Measurements from ENCODE around the gene OR4F15. TPM values are rescaled to one million over a fixed set of nuclear protein-coding genes. Genes with fewer than 3 reads are reported as not detected.
"Not testable (repeated sequence)": the region's sequence is repeated elsewhere in the genome, so short reads cannot be mapped to it uniquely, and the experiment has no call there.

The OR4F15 gene
- not detected for polyA plus RNA-seq (ENCODE audit: low read depth in 6 of 6)

DNA sequence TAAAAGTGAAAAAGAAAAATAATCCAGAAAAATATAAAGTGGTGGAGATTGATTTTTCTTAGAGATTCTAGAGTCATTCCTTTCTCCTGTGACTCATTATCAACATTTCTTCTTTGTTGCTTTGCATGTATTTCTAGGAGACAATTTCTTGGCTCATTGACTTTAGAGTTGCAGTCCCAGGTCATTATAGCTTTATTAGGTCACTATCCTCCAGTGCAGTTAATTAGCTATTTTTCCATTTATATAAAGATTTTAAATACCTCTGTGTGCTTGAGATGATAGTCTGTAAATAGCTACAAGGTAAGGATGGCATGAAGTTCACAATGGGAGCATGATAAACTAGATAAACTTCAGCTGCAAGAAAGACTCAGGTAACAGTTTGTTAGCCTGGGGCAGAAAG lies at the start of gene OR4F15:
Gene OR4F15 (plus strand): TSS at position 301 of the 400 bp plus-strand sequence. CDS start 5,985 bp downstream, outside the sequence.
- H3K9me3 Mint-ChIP-seq, result peaks cover 0 to 4% (median 0%) of the 10 kb centered on the region in 7 donors
- peak within 1 kb of the TSS in 1 of 6 donors; percentile 41 for H3K27ac Mint-ChIP-seq
- peaks cover 18 to 36% (median 28%) of the 10 kb centered on the region in 3 donors for H3K27me3 Mint-ChIP-seq

GRCh38 chr15:101764669-101765339 lies 47.2 kb upstream of the OR4F15 start:
- peak overlapping the region in 1 of 6 donors; percentile 21 for H3K27ac Mint-ChIP-seq
- not testable (repeated sequence) for H3K4me3 Mint-ChIP-seq; H3K9me3 Mint-ChIP-seq; DNase-seq; H3K4me1 Mint-ChIP-seq; H3K27me3 Mint-ChIP-seq; ATAC-seq (ENCODE audit: low read depth in 2 of 2); H3K36me3 Mint-ChIP-seq

More for the DNA sequence above, at the start of gene OR4F15:
- DNase-seq (no peak), ATAC-seq (ENCODE audit: low read depth in 2 of 2) (no peak)
- Mint-ChIP-seq H3K36me3 (no peaks in the 10 kb centered on the region), H3K4me3 (no peak within 1 kb of the TSS), H3K4me1 (no peaks in the 10 kb centered on the region)

GRCh38 chr15:101765340-101765671 lies 46.7 kb upstream of the OR4F15 start:
- not testable (repeated sequence) for ATAC-seq (ENCODE audit: low read depth in 2 of 2); H3K4me3 Mint-ChIP-seq; H3K9me3 Mint-ChIP-seq; DNase-seq; H3K27me3 Mint-ChIP-seq; H3K4me1 Mint-ChIP-seq; H3K36me3 Mint-ChIP-seq
- H3K27ac Mint-ChIP-seq, result peak overlapping the region in 1 of 6 donors; percentile 21

DNA sequence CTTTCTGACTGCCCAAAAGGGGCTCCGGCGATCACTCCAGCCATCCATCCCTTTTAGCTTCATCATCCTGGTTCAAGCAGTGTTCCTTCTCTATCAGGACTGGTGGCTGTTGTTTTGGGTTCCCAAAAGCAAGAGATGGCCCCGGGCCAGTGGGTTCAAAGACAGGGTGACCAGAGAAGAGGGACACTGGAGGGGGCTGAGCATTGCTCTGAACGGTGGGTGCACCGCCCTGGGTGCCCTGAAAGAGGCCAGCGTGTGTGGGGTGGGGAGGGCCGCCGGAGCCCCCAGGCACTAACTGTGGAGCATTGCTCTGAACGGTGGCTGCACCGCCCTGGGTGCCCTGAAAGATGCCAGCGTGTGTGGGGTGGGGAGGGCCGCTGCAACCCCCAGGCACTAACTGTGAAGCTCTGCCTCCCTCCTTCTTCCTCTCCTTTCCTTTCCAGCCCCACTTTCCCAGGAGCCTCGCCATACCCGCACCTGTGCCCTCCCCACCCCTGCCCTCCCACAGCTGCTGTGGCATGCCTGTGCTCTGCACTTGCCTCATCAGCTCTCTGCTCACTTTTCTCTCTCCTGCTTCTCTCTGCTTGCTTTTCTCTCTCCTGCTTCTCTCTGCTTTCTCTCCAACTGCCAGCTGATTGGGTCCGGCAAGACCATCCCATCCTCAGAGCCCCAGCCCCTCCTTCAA lies 46.1 kb upstream of the OR4F15 start:
- no peak for ATAC-seq (ENCODE audit: low read depth in 2 of 2)
- H3K4me1 Mint-ChIP-seq, result peaks cover 0 to 4% (median 0%) of the 10 kb centered on the region in 3 donors

DNA sequence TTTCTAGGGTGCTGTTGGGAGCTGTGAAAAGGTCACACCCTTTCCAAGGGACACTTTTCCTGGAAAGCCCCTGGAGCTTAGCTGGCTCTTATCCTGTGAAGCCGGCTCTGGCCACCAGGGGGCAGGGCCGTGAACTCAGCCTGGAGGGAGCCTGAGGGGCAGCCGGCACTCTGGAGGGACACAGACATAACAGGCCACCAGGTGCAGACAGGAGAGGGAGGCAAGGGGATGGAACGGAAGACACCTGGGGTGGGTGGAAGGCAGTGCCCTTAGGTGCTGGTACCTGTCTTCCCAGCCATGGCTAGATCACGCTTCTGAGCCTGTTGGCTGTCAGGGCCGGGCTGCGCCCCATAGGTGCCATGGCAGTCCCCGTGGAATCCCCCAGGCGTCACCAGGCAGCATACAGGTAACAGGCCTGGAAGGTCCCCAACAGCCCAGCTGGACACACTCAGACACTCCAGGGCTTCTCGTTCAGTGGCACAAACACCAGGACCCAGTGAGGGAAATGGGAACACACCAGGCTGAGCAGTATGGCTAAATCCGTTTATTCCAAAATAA lies 44.8 kb upstream of the OR4F15 start:
- H3K27me3 Mint-ChIP-seq; H3K4me3 Mint-ChIP-seq; H3K36me3 Mint-ChIP-seq; H3K4me1 Mint-ChIP-seq; ATAC-seq (ENCODE audit: low read depth in 2 of 2); H3K9me3 Mint-ChIP-seq; H3K27ac Mint-ChIP-seq; DNase-seq: not testable (repeated sequence)

More for the DNA sequence above, 46.1 kb upstream of the OR4F15 start:
- peaks cover 0 to 2% (median 0%) of the 10 kb centered on the region in 7 donors for H3K9me3 Mint-ChIP-seq
- H3K36me3 Mint-ChIP-seq, result peaks cover 0 to 7% of the 10 kb centered on the region in 2 donors
- no peak for DNase-seq
- no peaks in the 10 kb centered on the region for H3K27me3 Mint-ChIP-seq
- no peak overlapping the region for H3K4me3 Mint-ChIP-seq
- peak overlapping the region in 1 of 6 donors; percentile 76 for H3K27ac Mint-ChIP-seq

GRCh38 chr15:101772921-101773320 lies 39.1 kb upstream of the OR4F15 start:
- H3K4me1 Mint-ChIP-seq, result peaks cover 0 to 2% (median 0%) of the 10 kb centered on the region in 3 donors
- H3K36me3 Mint-ChIP-seq, result peaks cover 0 to 6% of the 10 kb centered on the region in 2 donors
- DNase-seq, result no peak
- no peaks in the 10 kb centered on the region for H3K9me3 Mint-ChIP-seq
- ATAC-seq (ENCODE audit: low read depth in 2 of 2), result no peak
- no peaks in the 10 kb centered on the region for H3K27me3 Mint-ChIP-seq
- no peak overlapping the region for H3K27ac Mint-ChIP-seq
- peak overlapping the region in 1 of 8 donors; percentile 12 for H3K4me3 Mint-ChIP-seq

GRCh38 chr15:101773496-101774100 lies 38.4 kb upstream of the OR4F15 start:
- DNase-seq (no peak), ATAC-seq (ENCODE audit: low read depth in 2 of 2) (no peak)
- Mint-ChIP-seq H3K36me3 (peaks cover 0 to 6% of the 10 kb centered on the region in 2 donors), H3K4me3 (no peak overlapping the region), H3K9me3 (no peaks in the 10 kb centered on the region), H3K27ac (no peak overlapping the region), H3K4me1 (peaks cover 0 to 2% (median 0%) of the 10 kb centered on the region in 3 donors), H3K27me3 (peaks cover 0 to under 1% (median 0%) of the 10 kb centered on the region in 3 donors)

- Mint-ChIP-seq H3K9me3 (no peaks in the 10 kb centered on the region), H3K36me3 (peaks cover 0 to 6% of the 10 kb centered on the region in 2 donors), H3K27me3 (peaks cover 0 to 16% (median 4%) of the 10 kb centered on the region in 3 donors), H3K27ac (no peak overlapping the region), H3K4me1 (peaks cover 0 to 4% (median 2%) of the 10 kb centered on the region in 3 donors), H3K4me3 (no peak overlapping the region)
- DNase-seq, result no peak
- ATAC-seq (ENCODE audit: low read depth in 2 of 2), result no peak
These were observed 36.9 kb upstream of the OR4F15 start for GRCh38 chr15:101775136-101775535.

DNA sequence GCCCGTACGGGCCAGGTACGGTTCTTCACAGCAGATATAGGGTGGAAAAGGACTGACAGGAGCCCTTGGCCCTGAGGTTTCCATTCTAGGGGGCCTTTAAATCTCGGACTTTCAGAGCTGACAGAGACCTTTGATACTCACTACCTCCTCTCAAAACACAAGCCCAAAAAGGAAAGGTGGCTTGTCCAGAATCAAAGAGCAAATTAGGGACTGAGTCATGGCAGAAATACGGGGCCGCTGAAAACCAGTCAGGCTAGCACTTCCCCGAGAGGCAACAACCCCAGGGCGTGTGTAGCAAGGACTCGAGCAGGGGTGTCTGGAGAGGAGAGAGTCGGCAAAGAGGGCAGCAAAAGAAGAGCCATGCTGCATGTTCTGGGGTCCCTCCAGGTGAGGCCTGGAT lies 33.4 kb upstream of the OR4F15 start:
- peak overlapping the region in 1 of 6 donors; percentile 26 for H3K27ac Mint-ChIP-seq
- not testable (repeated sequence) for H3K4me1 Mint-ChIP-seq; DNase-seq; H3K9me3 Mint-ChIP-seq; H3K36me3 Mint-ChIP-seq; H3K4me3 Mint-ChIP-seq; ATAC-seq (ENCODE audit: low read depth in 2 of 2)
- peaks cover 0 to 28% (median 16%) of the 10 kb centered on the region in 3 donors for H3K27me3 Mint-ChIP-seq

- H3K4me1 Mint-ChIP-seq; H3K9me3 Mint-ChIP-seq; H3K4me3 Mint-ChIP-seq; DNase-seq; H3K36me3 Mint-ChIP-seq; ATAC-seq (ENCODE audit: low read depth in 2 of 2): not testable (repeated sequence)
- Mint-ChIP-seq H3K27ac (peak overlapping the region in 1 of 6 donors; percentile 92), H3K27me3 (peaks cover 0 to 39% (median 25%) of the 10 kb centered on the region in 3 donors)
These were observed 31.8 kb upstream of the OR4F15 start for GRCh38 chr15:101780225-101780624.

- ATAC-seq (ENCODE audit: low read depth in 2 of 2) (no peak), DNase-seq (no peak)
- no peaks in the 10 kb centered on the region for H3K36me3 Mint-ChIP-seq
- H3K27ac Mint-ChIP-seq, result no peak overlapping the region
- H3K9me3 Mint-ChIP-seq, result no peaks in the 10 kb centered on the region
- peaks cover 0 to 4% (median 0%) of the 10 kb centered on the region in 3 donors for H3K4me1 Mint-ChIP-seq
- H3K4me3 Mint-ChIP-seq, result no peak overlapping the region
- H3K27me3 Mint-ChIP-seq, result peaks cover 0 to 44% (median 31%) of the 10 kb centered on the region in 3 donors
These were observed 30.1 kb upstream of the OR4F15 start for GRCh38 chr15:101781928-101782327.

- ATAC-seq (ENCODE audit: low read depth in 2 of 2), result no peak
- no peaks in the 10 kb centered on the region for H3K9me3 Mint-ChIP-seq
- H3K4me3 Mint-ChIP-seq, result no peak overlapping the region
- no peaks in the 10 kb centered on the region for H3K36me3 Mint-ChIP-seq
- no peaks in the 10 kb centered on the region for H3K4me1 Mint-ChIP-seq
- no peak for DNase-seq
- H3K27ac Mint-ChIP-seq, result no peak overlapping the region
- H3K27me3 Mint-ChIP-seq, result peaks cover 0 to 33% (median 31%) of the 10 kb centered on the region in 3 donors
These were observed 27.4 kb upstream of the OR4F15 start for GRCh38 chr15:101784644-101785043.

DNA sequence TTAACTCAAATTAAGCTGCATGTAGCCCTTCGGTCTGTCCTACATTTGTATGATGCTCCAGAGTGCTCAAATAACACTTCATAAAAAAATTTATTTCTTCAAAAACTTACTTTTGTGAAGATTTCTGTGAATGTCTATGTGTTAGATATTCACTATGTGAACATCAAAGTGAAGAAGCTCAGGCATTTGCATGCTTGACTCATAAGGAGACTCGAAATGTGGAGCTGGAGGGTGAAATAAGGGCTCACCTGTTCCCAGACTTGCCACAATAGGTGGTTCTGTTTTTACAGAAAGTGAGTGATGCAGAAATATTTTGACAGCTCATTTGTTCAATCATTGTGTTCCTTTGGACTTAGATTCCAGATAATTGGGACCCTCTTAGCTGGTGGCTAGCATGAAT lies 25.6 kb upstream of the OR4F15 start:
- peaks cover 4 to 15% (median 15%) of the 10 kb centered on the region in 3 donors for H3K27me3 Mint-ChIP-seq
- H3K36me3 Mint-ChIP-seq; DNase-seq; H3K27ac Mint-ChIP-seq; ATAC-seq (ENCODE audit: low read depth in 2 of 2); H3K4me3 Mint-ChIP-seq; H3K4me1 Mint-ChIP-seq; H3K9me3 Mint-ChIP-seq: not testable (repeated sequence)
